Gastroesophageal sphincter (tissue), 4 donors: ENCODE measurements around the gene CYS1. TPM values are rescaled to one million over a fixed set of nuclear protein-coding genes. Genes with fewer than 3 reads are reported as not detected.
A peak's percentile ranks its signal among the peaks of the same experiment; 100 is the strongest.

Experiments used
- ATAC-seq: fragments of 150-250 bp; one replicate; pipeline ENCODE4 v1.9.1; 2016; ENCODE audit warnings: mild to moderate bottlenecking, moderate library complexity
- H3K27ac ChIP-seq, 4 donors: fragments of 200-600 bp; sonication (generic) in 3 of 4; 1 replicate in 3 of 4; 2 replicates in 1 of 4; pipeline ENCODE4 v1.5.1; 2016 to 2019
- H3K27me3 ChIP-seq: fragments of 200-600 bp; sonication (generic); one replicate; pipeline ENCODE4 v1.5.1; 2019
- H3K36me3 ChIP-seq, 2 donors: fragments of 200-600 bp; sonication (generic); one replicate each; pipeline ENCODE4 v1.5.1; 2019; ENCODE audit warnings: control low read depth in 1 of 2
- H3K4me1 ChIP-seq, 3 donors: fragments of 200-600 bp; sonication (generic); 1 replicate in 2 of 3; 2 replicates in 1 of 3; pipeline ENCODE4 v1.5.1; 2016 to 2019; ENCODE audit warnings: control low read depth in 2 of 3
- H3K4me3 ChIP-seq, 2 donors: fragments of 200-600 bp; sonication (generic); one replicate each; pipeline ENCODE4 v1.5.1; 2019; ENCODE audit warnings: mild to moderate bottlenecking in 1 of 2, moderate library complexity in 1 of 2
- H3K9me3 ChIP-seq, 3 donors: fragments of 200-600 bp; sonication (generic); one replicate each; pipeline ENCODE4 v1.5.1; 2017 to 2019; ENCODE audit warnings: control low read depth in 2 of 3
- EP300 ChIP-seq: sonication (generic); formaldehyde crosslinking; IDR thresholded peaks from one replicate; pipeline ENCODE4 v1.6.1; 2017; ENCODE audit warnings: antibody characterized with exemption, mild to moderate bottlenecking
- POLR2A ChIP-seq, 2 donors: fragments of 450-650 bp; IDR thresholded peaks; one replicate each; pipeline ENCODE4 v1.6.1; 2017; ENCODE audit warnings: antibody characterized with exemption in 2 of 2, mild to moderate bottlenecking in 2 of 2, moderate library complexity in 1 of 2
- POLR2AphosphoS5 ChIP-seq: sonication (generic); formaldehyde crosslinking; IDR thresholded peaks from one replicate; pipeline ENCODE4 v1.6.1; 2017; ENCODE audit warnings: antibody characterized with exemption
- WGBS, 2 donors: methylation state at CpG; one replicate each; pipeline ENCODE4 v1.1.5; 2018; ENCODE audit warnings: low coverage in 1 of 2; 5-methylcytosine and 5-hydroxymethylcytosine counted together
- total RNA-seq, 4 donors: library from RNA; depleted of rRNA; stranded (reverse); fragments of >200 nt; gene quantifications; one replicate each; pipeline ENCODE4 v1.1.0, GENCODE V29; 2016
- TF ChIP-seq, protein P1 (sequence below), 4 experiments: fragments of 200-600 bp in 2 of 4; fragments of 450-650 bp in 2 of 4; sonication (generic) in 1 of 4; IDR thresholded peaks; one replicate each; pipeline ENCODE4 v1.5.1; 2017 to 2019; ENCODE audit warnings: antibody characterized with exemption in 4 of 4, mild to moderate bottlenecking in 2 of 4, moderate library complexity in 2 of 4

The CYS1 gene
- total RNA-seq, 4 donors from 2014 or later: 8.6 to 50.7 (median 32.6) TPM

DNA sequence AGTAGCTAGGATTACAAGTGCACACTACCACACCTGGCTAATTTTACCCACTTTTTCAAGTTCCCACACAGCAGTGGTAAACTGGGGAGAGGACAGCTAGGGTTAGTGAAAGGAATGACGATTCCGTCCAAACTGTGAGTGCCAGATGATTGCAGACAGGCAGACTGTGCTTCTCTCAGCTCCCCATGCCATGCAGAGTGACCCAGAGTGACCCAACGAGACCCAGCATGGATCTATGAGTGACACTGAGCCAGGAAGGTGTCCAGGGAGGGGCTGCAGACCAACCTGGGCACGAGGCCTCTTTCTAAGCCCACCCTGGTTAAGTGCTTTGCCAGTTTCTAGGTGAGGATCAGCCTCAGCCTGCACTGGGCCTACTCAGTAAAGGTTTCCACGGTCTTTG is 44.6 kb downstream of the CYS1 start:
- no peak for TF ChIP-seq POLR2A (IDR thresholded peaks at IDR 0.05)
- no peak for TF ChIP-seq EP300
- TF ChIP-seq POLR2AphosphoS5: no peak
- TF ChIP-seq, protein P1, sequence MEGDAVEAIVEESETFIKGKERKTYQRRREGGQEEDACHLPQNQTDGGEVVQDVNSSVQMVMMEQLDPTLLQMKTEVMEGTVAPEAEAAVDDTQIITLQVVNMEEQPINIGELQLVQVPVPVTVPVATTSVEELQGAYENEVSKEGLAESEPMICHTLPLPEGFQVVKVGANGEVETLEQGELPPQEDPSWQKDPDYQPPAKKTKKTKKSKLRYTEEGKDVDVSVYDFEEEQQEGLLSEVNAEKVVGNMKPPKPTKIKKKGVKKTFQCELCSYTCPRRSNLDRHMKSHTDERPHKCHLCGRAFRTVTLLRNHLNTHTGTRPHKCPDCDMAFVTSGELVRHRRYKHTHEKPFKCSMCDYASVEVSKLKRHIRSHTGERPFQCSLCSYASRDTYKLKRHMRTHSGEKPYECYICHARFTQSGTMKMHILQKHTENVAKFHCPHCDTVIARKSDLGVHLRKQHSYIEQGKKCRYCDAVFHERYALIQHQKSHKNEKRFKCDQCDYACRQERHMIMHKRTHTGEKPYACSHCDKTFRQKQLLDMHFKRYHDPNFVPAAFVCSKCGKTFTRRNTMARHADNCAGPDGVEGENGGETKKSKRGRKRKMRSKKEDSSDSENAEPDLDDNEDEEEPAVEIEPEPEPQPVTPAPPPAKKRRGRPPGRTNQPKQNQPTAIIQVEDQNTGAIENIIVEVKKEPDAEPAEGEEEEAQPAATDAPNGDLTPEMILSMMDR (IDR thresholded peaks at IDR 0.05): no peak
- 38% methylated on average over 2 of the region's 5 CpGs; no CpG with 5 or more reads in 1 of the 2 donors for WGBS, 2 donors
- ATAC-seq: no peak
- Histone ChIP-seq H3K27me3 (no peaks in the 10 kb centered on the region), H3K36me3 (no peaks in the 10 kb centered on the region), H3K9me3 (no peaks in the 10 kb centered on the region), H3K4me1 (peaks cover 0 to 58% (median 31%) of the 10 kb centered on the region in 3 donors), H3K27ac (peak overlapping the region in 3 of 4 donors; percentile 79 to 87 (median 82)), H3K4me3 (no peak overlapping the region)

DNA sequence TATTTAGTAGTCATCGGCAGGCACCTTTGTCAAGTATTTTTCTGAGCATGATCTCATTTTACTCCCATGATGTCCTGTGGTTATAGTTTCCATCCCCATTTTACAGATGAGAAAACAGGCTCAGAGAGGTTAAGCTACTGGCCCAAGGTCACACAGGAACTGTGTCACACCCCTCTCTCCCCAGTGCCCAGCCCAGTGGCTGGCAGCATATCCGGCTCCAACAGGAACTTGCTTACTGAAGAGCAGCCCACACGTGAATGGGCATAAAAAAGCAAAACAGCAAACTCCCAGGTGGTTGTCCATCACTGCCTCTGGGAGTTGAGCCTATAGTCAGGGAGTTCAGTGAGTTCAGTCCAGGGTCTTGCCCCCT is 45.2 kb downstream of the CYS1 start:
- no peaks in the 10 kb centered on the region for H3K36me3 ChIP-seq
- ATAC-seq: no peak
- no peak overlapping the region for H3K4me3 ChIP-seq
- peak overlapping the region in 1 of 4 donors; percentile 82 for H3K27ac ChIP-seq
- H3K27me3 ChIP-seq: no peaks in the 10 kb centered on the region
- WGBS, 2 donors: 58 to 64% methylated on average over 3 of the region's 3 CpGs
- TF ChIP-seq, protein P1 (IDR thresholded peaks at IDR 0.05): no peak
- no peak for TF ChIP-seq EP300
- no peak for TF ChIP-seq POLR2A (IDR thresholded peaks at IDR 0.05)
- no peak for TF ChIP-seq POLR2AphosphoS5
- peaks cover 0 to 58% (median 32%) of the 10 kb centered on the region in 3 donors for H3K4me1 ChIP-seq
- no peaks in the 10 kb centered on the region for H3K9me3 ChIP-seq

DNA sequence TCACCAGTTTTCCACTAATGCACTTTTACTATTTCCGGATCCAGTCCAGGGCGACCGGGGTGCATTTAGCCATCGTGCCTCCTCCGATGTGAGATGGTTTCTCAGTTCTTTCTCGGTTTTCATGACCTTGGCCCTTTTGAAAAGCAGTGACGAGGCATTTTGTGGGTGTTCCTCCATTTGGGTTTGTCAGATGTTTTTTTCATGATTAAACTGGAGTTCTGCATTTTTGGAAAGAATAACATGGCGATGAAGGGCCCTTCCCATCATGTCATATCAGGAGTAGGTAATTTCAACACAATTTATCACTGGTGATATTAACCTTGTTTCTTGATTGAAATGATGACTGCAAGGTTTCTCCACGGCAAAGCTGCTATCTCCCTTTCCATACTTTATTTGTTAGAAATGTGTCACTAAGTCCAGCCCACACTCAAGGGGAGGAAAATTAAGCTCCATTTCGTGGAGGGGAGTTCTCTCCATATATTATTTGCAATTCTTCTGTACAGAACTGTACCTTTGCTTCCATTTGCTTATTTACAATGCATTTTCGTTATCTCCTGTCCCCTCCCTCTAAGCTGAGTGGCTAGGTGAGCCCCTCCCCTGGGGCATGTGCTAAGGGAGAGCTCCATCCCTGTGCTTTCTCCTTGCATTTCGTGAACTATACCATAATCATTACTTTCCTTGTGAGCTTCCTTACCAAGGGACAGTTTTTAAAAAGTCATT is 45.7 kb downstream of the CYS1 start:
- no peak for TF ChIP-seq POLR2A (IDR thresholded peaks at IDR 0.05)
- no peak for TF ChIP-seq POLR2AphosphoS5
- TF ChIP-seq, protein P1 (IDR thresholded peaks at IDR 0.05): no peak
- TF ChIP-seq EP300: no peak
- no peaks in the 10 kb centered on the region for H3K36me3 ChIP-seq
- WGBS, 2 donors: 80 to 83% methylated on average over 10 to 12 of the region's 12 CpGs
- ATAC-seq: no peak
- no peak overlapping the region for H3K27ac ChIP-seq
- H3K4me3 ChIP-seq: no peak overlapping the region
- H3K27me3 ChIP-seq: no peaks in the 10 kb centered on the region
- no peaks in the 10 kb centered on the region for H3K9me3 ChIP-seq
- peaks cover 0 to 58% (median 34%) of the 10 kb centered on the region in 3 donors for H3K4me1 ChIP-seq

DNA sequence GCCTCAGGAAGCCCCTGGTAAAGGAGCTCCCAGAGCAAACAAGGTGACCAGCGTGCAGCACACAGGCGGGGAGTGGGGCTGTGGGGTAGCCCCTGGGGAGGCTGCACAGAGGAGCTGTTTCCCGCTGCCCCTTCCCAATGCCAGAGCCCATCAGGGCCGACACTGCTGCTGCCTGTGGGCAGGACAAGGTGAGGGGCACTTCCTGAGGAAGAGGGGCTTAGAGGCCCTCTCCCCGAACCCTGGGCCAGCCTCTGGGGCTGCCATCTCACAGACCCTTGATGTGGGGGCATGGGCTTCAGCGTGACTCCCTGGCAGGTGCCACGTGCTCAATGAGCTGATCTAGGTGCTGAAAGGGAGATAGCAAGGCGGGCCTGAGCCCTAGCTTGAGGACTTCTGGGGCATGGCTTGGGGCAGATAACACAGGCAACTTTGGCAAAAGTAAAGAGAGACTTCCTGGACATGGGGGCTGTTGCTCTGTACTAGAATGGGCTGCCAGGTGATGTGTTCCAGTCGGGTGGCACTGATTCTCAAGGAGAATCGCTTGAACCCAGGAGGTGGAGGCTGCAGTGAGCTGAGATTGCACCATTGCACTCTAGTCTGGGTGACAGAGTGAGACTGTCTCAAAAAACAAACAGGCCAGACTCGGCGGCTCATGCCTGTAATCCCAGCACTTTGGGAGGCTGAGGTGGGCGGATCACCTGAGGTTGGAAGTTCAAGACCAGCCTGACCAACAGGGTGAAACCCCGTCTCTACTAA is 46.8 kb downstream of the CYS1 start:
- no peak for ATAC-seq
- no peak overlapping the region for H3K27ac ChIP-seq
- H3K27me3 ChIP-seq: no peaks in the 10 kb centered on the region
- WGBS, 2 donors: 82 to 100% methylated on average over 2 to 7 of the region's 14 CpGs
- TF ChIP-seq POLR2AphosphoS5 (no peak), POLR2A (IDR thresholded peaks at IDR 0.05) (no peak), EP300 (no peak)
- TF ChIP-seq, protein P1 (IDR thresholded peaks at IDR 0.05): no peak
- no peak overlapping the region for H3K4me3 ChIP-seq
- no peaks in the 10 kb centered on the region for H3K9me3 ChIP-seq
- no peaks in the 10 kb centered on the region for H3K36me3 ChIP-seq
- H3K4me1 ChIP-seq: peaks cover 0 to 58% (median 43%) of the 10 kb centered on the region in 3 donors
